Activated T-cell treated with anti-CD3 and anti-CD28 coated beads for 48 hours (primary cell): ENCODE data around the gene DNAJC13.

Experiments used
- DNase-seq: peaks from one replicate; pipeline ENCODE4 v3.0.0-alpha.2; 2020; ENCODE audit warnings: low read depth

Gene DNAJC13

DNA sequence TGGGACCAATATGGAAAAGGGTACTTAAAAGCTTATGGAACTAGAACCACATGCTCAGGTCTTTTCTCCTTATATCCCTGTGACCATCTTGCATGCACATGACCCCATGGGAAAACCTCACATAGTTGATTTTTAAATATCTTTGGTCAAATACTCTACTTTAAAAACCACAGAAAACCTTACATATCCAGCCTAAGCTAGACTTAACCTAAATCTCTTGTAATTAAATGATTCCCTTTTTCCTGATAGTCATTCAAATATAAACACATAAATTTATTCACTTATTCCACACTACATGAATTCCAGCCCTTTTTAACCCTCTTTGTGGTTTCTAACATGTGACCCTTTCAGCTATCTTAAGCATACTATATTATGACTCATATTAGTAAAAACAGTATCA lies 46.8 kb downstream of the DNAJC13 start:
- DNase-seq: no peak

DNA sequence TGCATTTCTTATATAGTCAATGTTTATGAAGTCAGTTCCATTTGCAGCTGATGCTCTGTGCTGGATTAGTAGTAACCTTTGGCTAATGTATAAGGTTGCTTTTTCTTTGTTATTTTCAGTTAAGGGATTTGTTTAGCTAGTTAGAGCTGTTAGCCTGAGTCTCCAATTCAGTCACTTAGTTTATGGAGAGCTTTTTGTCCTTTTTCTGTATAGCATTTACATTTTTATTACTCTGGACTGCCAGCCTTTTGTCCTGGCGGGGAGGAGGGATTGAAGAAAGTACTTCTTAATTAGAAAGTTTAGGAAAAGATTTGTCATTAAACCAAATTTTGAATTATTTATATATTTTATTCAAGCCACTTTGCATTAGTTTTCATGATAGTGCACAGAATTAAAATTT lies 52.0 kb downstream of the DNAJC13 start:
- DNase-seq: no peak

DNA sequence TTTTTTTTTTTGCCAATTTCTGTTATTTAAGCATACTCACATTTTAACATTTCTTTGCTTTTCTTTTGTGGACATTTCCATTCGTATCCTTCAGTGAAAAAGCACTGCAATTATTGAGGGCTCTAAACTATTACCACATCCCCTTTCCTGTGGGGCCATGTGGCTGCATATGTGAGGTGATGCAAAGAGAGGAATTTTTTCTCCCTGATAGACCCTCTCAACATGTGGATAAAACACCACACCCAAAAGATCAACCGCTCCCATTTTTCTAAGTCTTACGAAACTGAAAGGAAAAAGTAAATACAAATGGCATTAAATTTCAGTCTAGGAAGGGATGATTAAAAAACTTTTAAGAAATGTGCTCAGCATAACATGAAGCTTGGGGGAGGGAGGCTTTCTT lies 68.8 kb downstream of the DNAJC13 start:
- DNase-seq: no peak

DNA sequence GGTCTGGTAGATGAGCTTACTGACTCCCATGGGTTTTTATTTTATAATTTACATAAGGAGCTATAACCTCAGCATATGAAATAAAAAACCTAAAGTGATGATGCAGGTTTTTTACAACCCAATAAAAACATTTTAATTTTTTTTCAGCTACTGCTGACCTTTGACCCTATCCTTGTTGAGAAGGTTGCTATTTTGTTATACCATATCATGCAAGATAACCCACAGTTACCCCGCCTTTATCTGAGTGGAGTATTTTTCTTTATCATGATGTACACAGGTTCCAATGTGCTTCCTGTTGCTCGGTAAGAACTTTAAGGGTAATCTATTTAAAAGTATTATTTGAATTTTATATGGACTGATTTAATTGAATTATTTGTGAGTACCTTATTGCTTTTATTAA lies 70.8 kb downstream of the DNAJC13 start:
- no peak for DNase-seq

DNA sequence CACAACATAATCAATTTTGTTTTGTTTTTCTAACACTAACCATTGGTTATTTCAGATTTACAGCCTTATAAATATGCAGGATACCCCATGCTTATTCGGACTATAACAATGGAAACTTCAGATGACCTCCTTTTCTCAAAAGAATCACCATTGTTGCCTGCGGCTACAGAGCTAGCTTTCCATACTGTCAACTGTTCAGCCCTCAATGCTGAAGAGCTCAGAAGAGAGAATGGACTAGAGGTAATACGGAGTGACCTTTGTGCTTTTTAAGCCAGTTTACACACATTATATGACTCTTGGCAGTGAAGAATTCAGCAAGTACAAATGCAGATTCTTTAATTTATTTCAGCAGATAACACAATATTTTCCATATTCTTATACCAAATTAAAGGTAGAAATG lies 81.8 kb downstream of the DNAJC13 start:
- DNase-seq: no peak

DNA sequence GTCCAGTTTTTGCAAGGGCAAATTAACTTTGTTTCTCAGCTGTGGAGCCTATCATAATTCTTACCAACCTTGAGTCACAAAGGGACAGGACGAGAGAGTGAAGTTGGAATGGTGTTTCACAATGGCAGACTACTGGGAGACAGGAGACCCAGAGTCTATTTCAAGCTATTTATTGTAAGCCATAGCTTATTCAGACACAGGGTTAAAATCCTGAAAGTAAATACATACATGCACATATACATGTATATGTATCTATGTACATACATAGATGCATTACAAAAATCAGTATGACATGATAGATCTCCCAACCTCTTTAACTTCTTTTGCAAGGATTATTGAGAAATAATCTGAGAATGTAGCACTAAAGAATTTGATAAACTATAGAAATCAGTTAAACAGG lies 86.3 kb downstream of the DNAJC13 start:
- no peak for DNase-seq

DNA sequence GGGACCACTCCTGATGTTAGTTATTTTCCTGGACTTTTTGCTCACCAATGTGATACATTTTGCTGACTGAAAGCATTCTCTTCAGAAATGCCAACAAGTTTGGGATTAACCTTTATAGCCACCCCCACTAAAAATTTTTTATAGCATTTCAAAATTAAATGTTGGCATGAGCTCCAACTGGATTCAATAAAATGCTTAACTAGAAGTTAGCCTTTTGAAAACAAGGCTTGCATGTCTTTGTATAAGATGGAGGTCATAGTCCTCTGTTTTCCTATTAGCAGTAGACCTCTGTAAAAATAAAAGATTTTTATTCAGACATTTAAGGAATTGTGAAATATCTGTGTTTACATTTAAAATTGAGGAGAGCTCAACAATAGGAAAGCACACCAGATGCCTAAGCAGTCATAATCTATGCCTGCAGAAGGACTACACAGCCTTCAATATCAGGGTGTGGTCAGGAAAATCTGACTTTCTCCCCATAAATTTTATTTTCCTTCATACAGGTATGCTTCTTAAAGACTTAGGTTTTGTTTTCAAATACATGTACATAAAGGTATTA lies 87.2 kb downstream of the DNAJC13 start:
- DNase-seq: no peak

DNA sequence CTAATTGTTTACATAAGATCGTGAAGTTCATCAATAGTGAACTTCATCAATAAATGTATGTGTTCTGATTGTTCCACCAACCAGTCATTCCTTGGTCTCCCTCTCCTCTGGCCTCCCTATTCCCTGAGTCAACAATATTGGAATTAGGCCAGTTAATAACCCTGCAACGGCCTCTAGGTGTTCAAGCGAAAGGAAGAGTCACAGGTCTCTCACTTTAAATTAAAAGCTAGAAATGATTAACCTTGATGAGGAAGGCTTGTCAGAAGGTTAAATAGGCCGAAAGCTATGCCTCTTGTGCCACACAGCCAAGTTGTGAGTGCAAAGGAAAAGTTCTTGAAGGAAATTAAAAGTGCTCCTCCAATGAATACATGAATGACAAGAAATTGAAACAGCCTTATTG lies 90.4 kb downstream of the DNAJC13 start:
- no peak for DNase-seq

DNA sequence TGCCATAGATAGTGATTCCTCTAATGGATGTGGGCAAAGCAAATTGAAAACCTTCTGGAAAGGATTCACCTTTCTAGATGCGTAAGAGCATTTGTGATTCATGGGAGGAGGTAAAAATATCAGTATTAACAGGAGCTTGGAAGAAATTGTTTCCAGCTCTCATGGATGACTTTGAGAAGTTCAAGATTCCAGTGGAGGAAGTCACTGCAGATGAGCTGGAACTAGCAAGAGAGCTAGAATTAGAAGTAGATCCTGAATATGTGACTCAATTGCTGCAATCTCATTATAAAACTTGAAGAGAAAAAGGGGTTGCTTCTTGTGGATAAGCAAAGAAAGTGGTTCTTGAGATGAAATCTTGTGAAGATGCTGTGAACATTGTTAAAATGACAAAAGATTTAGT lies 91.8 kb downstream of the DNAJC13 start:
- no peak for DNase-seq

DNA sequence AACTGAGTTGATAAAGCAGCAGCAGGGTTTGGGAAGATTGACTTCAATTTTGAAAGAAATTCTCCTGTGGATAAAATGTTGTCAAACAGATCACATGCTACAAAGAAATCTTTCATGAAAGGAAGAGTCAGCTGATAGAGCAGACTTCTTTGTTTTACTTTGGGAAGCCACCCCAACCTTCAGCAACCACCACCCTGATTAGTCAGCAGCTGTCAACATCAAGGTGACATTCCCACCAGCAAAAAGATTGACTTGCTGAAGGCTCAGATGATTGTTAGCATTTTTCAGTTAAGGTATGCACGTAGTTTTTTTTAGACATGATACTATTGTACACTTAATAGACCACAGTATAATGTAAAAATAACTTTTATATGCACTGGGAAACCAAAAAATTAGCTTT lies 92.2 kb downstream of the DNAJC13 start:
- DNase-seq: no peak

DNA sequence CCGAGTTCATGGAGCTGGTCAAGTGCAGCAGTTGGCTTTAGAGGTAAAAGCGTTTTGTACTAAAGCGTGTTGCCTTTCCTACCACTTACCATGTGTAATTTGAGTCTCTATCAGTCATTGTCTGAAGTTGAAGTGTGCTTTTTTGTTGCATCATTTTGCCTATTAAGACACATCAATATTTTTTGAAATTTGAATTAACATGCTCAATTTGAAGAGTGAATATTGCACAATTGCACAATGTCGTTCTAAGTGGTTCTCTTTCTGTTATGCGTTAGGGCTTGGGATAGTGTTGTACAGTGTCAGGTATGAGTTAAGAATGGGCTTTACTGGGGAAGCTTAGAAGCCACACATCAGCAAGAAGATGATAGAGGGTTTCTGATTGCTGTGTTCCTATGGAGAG lies 95.8 kb downstream of the DNAJC13 start:
- no peak for DNase-seq

DNA sequence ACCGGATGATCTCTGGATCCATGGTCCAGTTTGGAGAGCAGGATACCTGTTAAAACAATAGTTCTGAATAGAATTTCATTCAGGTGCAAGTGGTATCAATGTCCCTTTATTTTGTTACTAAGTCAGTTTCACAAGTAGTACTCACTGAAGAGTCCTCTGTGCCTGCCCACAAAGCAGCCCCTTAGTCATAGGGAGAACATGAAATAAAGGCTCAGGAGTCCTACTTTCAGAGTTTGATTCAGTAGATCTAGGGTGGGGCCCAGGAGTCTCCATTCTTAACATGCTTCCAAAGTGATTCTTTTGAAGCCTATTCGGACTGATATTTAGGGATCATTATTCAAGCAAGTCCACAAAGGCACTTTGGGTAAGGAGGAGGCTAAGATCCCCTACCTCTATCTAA lies 100.0 kb downstream of the DNAJC13 start:
- DNase-seq: no peak

DNA sequence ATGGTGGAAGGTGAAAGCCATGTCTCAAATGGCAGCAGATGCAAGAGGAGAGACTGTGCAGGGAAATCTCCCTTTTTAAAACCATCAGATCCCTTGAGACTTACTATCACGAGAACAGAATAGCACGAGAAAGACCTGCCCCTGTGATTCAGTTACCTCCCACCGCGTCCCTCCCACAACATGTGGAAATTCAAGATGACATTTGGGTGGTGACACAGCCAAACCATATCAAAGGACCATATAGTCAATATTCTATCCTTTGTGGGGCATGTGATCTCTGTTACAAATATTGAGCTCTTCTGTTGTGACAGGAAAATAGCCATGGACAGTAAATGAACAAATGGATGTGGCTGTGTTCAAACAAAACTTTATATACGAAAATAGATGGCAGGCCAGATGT lies 102.6 kb downstream of the DNAJC13 start:
- no peak for DNase-seq

DNA sequence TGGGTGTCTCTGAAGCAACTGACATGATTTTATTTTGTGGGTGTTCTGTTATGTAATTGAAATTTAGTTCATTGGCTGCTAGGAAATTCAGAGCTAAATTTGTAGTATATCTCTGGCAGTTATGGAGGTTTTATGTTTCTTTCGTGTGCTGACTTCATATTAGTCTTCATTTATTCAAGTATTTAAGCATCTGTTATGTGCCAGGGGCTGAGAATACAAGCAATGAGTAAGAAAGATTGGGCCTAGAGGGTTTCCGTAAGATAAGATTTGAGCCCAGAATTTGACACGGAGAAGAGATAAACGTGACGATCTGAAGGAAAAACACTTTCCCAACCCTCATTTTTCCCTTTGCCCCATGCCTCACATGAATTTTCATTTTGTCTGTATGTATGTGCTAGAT lies 104.6 kb downstream of the DNAJC13 start:
- DNase-seq: no peak

DNA sequence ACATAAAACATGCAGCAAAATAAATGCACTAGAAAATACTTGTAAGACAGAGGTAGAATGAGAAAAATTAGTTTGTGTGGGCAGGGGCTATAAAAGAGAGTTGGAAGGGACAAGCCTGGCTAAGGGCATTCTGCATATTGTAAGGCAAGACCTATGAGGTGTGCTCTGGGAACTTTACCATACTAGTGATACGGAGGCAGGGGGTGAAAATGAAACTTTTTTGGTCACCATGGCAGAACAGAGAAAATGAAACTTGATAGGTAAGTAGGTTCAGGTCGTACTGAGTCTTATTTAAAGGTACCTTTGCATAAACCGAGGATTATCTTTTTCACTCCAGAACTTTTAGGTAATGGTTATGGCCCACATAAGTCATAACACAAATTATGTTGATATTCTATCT lies 105.1 kb downstream of the DNAJC13 start:
- DNase-seq: no peak

DNA sequence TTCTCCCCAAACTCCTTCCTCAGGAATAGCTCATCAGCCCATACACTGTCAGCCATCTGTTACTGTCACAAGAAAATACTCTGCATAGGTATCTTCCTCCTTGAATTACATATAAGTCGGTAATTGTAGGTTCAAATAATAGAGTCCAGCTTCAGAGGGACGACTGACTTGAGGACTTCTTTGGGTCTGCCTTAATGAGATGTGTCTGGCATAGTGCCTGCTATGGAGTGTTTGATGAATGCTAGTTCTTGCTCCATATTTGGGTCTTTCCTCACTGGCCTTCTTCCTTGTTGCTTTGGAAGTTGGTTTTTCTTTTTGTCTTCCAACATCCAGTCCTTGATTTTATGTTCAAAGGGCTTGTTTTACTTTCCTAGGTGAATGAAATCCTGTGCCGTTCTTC lies 113.3 kb downstream of the DNAJC13 start:
- DNase-seq: no peak

DNA sequence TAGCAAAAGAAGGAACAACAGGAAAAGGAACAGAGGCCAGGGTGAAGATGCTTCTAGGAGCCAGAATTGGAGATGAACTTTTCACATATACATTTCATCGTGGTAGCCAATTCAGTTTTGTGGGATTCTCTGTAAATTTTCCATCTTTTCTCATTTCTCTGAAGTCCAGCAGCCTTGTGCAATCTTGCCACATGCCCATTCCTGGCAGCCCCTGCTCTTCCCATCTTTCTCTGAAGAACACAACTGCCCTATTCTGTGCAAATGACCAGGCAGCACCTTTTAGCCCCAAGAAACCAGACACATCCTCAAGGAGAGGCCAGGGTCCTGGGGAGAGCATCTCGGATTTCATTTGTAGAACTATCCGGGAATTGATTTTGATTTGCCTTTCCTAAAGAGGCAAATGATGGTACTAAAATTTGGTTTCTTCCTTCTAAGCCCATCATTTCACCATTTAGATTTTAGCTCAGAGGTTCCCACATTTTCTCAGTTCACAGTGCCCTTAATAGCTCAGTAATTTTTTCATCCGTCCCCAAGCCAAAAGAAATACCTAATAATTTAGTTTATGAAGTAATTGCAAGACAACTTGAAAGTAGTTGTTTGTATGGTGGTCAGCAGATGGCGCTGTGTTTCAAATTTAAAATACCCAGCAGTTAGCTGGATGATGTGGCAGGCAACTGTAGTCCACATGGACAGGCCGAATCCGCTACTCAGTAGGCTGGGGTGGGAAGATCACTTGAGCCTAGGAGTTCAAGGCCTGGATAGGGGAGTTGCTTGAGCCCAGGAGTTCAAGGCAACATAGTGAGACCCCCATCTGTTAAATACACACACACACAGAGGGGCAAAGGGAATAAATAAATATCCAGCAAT lies 118.5 kb downstream of the DNAJC13 start:
- DNase-seq: peak; percentile 30

DNA sequence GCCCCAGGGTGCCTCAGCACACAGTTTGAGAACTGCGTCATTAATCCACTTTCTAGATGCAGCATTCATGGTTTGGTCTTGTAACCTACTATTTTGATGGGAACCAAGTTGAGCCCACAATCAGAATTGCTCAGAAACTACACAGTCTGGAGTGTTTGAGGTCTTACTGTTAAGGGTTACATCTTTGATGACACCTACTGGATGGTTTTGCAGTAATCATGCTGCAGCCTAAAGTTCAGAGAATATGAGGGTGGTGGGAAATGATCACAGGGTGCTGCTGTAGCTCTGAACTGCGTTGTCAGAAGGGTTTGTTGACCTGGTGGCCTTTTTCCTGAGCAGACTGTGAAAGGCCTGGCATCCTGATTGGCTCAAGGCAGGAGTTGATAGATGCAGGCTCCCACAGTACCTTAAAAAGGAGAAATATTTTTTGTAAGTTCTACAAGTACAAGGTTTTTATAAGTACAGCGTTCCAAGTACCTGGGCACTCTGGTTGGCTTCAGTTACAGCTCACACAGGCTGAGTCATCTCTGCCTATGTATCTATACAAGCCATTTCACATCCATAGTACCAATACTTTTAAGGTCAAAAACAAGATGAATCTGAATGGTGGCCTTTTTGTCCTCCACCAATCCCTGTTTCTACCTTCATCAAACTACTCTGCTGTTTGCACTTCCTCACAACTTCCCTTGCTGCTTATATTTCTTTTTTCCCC lies 119.3 kb downstream of the DNAJC13 start:
- DNase-seq: no peak

DNA sequence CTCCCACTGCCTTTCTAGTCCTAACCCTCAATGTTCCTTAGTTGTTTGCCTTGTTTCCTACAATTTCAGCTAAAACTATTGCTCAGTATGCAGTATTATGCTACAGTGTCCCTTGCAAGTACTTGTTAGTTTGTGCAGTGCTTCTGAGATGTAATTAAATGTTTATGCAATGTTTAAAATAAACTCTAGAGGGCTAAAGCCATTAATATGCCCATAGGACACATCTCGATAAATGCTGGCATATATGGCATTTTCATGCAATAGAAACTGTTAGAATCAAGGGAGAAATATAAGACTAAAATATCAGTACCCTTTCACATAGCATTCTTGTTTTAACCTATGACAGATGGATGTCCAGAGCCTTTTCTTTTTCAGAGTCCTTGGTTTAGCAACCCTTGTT lies 120.0 kb downstream of the DNAJC13 start:
- DNase-seq: no peak

DNA sequence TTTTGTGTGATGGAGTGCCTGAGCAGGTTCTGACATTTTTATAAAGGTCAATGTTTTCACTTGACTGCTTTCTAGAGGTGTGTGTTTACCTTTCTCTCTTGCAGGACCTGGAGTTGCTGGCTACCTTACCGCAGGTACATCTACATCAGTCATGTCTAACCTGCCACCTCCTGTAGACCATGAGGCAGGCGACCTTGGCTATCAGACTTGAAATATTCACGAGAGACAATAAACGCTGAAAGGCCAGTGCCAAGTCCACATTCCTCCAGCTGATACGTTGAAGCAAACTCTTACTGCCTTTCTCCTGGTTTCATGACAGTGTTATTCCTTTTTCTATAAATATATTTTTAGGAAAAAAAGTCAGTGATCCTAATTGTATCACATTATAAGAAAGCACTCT lies 120.8 kb downstream of the DNAJC13 start:
- DNase-seq: no peak

DNA sequence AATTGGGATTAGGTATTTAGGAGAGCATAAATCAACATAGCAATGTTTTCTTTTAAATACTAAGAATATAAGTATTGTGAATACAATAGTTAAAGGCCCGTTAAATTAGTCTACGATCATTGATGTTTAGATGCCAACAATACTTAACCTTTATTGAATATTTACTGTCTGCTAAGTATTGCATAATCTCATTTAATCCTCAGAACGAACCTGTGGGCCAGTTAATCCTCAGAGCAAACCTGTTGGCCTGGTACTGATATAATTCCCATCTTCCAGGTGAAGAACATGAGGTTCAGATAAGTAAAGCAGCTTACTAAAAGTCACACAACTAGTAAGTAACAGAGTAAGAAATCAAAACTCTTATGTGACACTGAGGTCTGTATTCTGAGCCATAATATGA lies 122.4 kb downstream of the DNAJC13 start:
- no peak for DNase-seq

DNA sequence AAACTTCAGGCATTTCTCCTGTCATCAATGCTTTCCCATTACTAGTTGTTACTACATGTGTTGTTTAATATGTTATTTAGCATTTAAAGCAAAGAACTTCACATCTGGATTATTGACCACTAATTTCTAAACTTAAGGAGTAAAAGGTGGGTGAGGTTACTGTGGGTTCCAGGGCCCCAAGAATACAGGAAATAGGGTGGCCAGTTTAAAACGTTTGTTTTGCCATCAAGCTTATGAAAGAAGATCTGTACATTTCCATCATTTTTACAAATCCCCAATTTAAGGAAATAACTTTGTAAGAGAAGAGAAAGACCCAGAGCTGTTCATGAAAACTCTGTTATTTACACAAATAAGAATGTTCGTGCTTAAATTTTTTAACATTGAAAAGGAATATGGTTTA lies 125.3 kb downstream of the DNAJC13 start:
- DNase-seq: no peak

DNA sequence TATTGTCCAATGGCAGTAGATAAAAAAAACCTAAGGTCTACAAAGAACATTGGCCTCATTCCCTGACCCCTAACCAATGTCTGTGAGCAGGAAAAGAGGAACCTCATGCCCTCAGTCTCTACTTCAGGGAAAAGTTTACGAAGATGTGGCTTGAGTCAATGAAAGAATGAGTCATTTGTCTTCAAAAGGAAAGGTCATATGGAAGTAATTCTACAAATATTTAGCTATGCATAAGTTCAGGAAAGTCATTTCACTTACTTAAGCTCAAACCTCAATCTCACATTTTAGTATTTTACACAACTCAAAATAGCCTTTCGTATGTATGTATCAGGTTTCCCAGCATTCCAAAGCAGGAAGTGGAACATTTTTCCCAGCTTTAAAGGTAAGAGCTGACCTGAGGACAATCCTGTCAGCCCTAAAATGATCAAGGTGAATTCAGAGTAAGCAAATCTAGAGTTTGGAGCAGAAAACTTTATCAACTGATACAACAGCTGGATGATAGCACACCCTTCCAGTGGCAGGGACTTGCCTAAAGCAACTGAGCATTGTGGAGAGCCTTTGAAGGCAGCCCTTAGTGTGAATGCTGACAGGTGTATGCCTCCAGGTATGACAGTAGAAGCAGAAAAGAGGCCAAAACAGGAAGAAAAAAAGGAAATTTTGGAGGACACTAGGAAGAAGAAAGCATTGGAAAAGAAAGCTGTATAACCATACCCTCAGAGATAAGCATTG lies 125.9 kb downstream of the DNAJC13 start:
- DNase-seq: no peak
